ENCODE measurements around the gene MIF4GD. TPM values are rescaled to one million over a fixed set of nuclear protein-coding genes. Genes with fewer than 3 reads are reported as not detected.
A peak's percentile ranks its signal among the peaks of the same experiment; 100 is the strongest.

The MIF4GD gene
- total and polyA plus RNA-seq, 2 experiments from 2014 or later = 11.3 to 15.9 TPM

DNA sequence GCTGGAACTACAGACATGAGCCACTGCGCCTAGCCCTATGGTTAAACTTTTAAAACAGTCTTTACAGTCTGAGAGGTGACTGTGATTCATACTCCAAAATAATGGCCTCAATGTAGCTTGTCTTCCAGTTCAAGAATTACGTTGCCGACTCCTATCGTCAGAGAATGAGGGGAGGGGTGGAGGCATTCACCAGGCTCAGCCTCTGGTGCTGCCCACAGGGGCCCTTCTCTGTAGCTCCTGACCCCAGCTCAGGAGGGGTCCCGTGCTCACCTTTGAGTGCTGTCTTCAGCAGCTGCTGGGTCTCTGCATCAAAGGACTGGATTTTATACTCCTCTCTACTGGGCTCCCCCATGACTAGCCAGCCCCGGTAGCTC lies 1.2 kb downstream of the MIF4GD start (continued):
- TF ChIP-seq, protein P1, sequence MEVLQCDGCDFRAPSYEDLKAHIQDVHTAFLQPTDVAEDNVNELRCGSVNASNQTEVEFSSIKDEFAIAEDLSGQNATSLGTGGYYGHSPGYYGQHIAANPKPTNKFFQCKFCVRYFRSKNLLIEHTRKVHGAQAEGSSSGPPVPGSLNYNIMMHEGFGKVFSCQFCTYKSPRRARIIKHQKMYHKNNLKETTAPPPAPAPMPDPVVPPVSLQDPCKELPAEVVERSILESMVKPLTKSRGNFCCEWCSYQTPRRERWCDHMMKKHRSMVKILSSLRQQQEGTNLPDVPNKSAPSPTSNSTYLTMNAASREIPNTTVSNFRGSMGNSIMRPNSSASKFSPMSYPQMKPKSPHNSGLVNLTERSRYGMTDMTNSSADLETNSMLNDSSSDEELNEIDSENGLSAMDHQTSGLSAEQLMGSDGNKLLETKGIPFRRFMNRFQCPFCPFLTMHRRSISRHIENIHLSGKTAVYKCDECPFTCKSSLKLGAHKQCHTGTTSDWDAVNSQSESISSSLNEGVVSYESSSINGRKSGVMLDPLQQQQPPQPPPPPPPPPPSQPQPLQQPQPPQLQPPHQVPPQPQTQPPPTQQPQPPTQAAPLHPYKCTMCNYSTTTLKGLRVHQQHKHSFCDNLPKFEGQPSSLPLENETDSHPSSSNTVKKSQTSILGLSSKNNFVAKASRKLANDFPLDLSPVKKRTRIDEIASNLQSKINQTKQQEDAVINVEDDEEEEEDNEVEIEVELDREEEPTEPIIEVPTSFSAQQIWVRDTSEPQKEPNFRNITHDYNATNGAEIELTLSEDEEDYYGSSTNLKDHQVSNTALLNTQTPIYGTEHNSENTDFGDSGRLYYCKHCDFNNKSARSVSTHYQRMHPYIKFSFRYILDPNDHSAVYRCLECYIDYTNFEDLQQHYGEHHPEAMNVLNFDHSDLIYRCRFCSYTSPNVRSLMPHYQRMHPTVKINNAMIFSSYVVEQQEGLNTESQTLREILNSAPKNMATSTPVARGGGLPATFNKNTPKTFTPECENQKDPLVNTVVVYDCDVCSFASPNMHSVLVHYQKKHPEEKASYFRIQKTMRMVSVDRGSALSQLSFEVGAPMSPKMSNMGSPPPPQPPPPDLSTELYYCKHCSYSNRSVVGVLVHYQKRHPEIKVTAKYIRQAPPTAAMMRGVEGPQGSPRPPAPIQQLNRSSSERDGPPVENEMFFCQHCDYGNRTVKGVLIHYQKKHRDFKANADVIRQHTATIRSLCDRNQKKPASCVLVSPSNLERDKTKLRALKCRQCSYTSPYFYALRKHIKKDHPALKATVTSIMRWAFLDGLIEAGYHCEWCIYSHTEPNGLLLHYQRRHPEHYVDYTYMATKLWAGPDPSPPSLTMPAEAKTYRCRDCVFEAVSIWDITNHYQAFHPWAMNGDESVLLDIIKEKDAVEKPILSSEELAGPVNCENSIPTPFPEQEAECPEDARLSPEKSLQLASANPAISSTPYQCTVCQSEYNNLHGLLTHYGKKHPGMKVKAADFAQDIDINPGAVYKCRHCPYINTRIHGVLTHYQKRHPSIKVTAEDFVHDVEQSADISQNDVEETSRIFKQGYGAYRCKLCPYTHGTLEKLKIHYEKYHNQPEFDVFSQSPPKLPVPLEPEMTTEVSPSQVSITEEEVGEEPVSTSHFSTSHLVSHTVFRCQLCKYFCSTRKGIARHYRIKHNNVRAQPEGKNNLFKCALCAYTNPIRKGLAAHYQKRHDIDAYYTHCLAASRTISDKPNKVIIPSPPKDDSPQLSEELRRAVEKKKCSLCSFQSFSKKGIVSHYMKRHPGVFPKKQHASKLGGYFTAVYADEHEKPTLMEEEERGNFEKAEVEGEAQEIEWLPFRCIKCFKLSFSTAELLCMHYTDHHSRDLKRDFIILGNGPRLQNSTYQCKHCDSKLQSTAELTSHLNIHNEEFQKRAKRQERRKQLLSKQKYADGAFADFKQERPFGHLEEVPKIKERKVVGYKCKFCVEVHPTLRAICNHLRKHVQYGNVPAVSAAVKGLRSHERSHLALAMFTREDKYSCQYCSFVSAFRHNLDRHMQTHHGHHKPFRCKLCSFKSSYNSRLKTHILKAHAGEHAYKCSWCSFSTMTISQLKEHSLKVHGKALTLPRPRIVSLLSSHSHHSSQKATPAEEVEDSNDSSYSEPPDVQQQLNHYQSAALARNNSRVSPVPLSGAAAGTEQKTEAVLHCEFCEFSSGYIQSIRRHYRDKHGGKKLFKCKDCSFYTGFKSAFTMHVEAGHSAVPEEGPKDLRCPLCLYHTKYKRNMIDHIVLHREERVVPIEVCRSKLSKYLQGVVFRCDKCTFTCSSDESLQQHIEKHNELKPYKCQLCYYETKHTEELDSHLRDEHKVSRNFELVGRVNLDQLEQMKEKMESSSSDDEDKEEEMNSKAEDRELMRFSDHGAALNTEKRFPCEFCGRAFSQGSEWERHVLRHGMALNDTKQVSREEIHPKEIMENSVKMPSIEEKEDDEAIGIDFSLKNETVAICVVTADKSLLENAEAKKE (CRISPR knock-in tag; IDR thresholded peaks at IDR 0.05) = no peak
- TF ChIP-seq POLR2AphosphoS5 (IDR thresholded peaks at IDR 0.05; ENCODE audit: low read depth) = no peak
- TF ChIP-seq STAT1 (IDR thresholded peaks at IDR 0.05; ENCODE audit: unreplicated experiment) = no peak

DNA sequence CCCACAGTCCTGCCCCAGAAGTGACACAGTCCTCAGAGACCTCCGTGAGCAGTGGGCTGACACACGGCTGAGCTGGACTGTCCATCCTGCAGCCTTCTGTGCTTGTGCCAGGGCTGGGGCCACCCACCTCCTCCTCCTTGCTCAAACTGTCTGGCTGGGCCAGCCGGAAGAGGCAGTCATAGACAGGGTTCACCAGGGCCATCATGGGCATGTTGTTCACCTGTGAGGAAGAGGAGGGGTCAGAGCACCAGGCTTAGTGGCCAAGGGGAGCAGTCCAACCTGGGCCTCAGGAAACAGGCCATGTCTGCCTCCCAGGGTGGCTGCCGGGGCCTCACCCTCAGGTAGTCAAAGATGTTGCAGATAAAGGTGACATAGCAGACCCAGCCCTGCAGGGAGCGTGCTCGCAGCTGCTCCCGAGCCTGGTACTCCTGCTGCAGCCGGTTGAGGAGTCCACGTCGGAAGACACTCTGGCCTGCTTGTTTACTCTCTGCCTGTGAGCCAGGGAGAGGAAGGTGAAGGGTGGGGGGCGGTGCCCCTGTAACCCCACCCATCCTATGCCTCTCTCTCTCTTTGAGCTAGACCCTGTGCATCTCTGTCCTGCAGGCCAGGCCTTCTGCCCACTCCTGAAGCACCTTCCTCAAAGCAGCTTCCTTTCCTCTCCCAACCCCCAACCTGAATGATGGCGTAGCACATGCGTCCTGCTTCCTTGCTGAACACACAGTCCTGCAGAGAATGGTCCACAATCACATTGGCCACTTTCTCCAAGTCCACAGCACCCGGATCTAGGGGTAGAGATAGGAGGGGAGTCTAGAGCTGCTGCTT lies 3.4 kb downstream of the MIF4GD start:
- H3K4me1 Mint-ChIP-seq = peaks cover 26% of the 10 kb centered on the region

More for the DNA sequence above, 3.4 kb downstream of the MIF4GD start:
- Histone ChIP-seq H3K27me3 (ENCODE audit: insufficient read depth) (no peaks in the 10 kb centered on the region), H4K20me1 (replicated peaks; ENCODE audit: insufficient read depth) (no peaks in the 10 kb centered on the region; the same call in 1 of the 2 replicates), H2AFZ (no peak overlapping the region), H3K27ac (ENCODE audit: low read depth) (peak overlapping the region; percentile 83; the same call in 1 of the 2 replicates), H3K4me3 (no peak overlapping the region; the same call in 1 of the 2 replicates), H3K9me2 (ENCODE audit: insufficient read depth) (no peaks in the 10 kb centered on the region), H3K79me2 (replicated peaks; ENCODE audit: insufficient read depth) (peaks cover 18% of the 10 kb centered on the region), H3K4me1 (ENCODE audit: insufficient read depth) (peaks cover 10% of the 10 kb centered on the region), H3K4me2 (peak overlapping the region; percentile 60), H3K36me3 (ENCODE audit: insufficient read depth) (peaks cover 19% of the 10 kb centered on the region), H3F3A (replicated peaks; ENCODE audit: low read depth) (peaks cover 53% of the 10 kb centered on the region)
- Mint-ChIP-seq H3K9me3 (no peaks in the 10 kb centered on the region), H3K27ac (peak overlapping the region; percentile 77), H3K27me3 (ENCODE audit: insufficient read depth, low read depth, poor library complexity) (peaks cover 11% of the 10 kb centered on the region), H3K4me3 (peak overlapping the region; percentile 5; the same call in 2 of the 3 replicates), H3K36me3 (ENCODE audit: low read depth) (peaks cover 46% of the 10 kb centered on the region; the same call in 2 of the 3 replicates)
- DNase-seq (ENCODE audit: low spot score) (peak; percentile 89), ATAC-seq (peak; percentile 66)
- TF ChIP-seq STAT1 (IDR thresholded peaks at IDR 0.05; ENCODE audit: unreplicated experiment) (no peak), POLR2AphosphoS5 (IDR thresholded peaks at IDR 0.05; ENCODE audit: low read depth) (peak; percentile 57; the same call in 1 of the 2 replicates), CREB1 (CRISPR knock-in tag; IDR thresholded peaks at IDR 0.05; ENCODE audit: low read depth) (0 out of 2 replicates have a peak, but pooled peaks have one; percentile 29), JUNB (IDR thresholded peaks at IDR 0.05; ENCODE audit: unreplicated experiment) (no peak), EZH2phosphoT487 (IDR thresholded peaks at IDR 0.05; ENCODE audit: unreplicated experiment) (no peak), ZNF114 (CRISPR knock-in tag; IDR thresholded peaks at IDR 0.05) (no peak), ZNF331 (CRISPR knock-in tag; IDR thresholded peaks at IDR 0.05; ENCODE audit: low read depth) (no peak)
- TF ChIP-seq, protein P2, sequence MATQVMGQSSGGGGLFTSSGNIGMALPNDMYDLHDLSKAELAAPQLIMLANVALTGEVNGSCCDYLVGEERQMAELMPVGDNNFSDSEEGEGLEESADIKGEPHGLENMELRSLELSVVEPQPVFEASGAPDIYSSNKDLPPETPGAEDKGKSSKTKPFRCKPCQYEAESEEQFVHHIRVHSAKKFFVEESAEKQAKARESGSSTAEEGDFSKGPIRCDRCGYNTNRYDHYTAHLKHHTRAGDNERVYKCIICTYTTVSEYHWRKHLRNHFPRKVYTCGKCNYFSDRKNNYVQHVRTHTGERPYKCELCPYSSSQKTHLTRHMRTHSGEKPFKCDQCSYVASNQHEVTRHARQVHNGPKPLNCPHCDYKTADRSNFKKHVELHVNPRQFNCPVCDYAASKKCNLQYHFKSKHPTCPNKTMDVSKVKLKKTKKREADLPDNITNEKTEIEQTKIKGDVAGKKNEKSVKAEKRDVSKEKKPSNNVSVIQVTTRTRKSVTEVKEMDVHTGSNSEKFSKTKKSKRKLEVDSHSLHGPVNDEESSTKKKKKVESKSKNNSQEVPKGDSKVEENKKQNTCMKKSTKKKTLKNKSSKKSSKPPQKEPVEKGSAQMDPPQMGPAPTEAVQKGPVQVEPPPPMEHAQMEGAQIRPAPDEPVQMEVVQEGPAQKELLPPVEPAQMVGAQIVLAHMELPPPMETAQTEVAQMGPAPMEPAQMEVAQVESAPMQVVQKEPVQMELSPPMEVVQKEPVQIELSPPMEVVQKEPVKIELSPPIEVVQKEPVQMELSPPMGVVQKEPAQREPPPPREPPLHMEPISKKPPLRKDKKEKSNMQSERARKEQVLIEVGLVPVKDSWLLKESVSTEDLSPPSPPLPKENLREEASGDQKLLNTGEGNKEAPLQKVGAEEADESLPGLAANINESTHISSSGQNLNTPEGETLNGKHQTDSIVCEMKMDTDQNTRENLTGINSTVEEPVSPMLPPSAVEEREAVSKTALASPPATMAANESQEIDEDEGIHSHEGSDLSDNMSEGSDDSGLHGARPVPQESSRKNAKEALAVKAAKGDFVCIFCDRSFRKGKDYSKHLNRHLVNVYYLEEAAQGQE (IDR thresholded peaks at IDR 0.05; ENCODE audit: unreplicated experiment) = no peak
- TF ChIP-seq, protein P3, sequence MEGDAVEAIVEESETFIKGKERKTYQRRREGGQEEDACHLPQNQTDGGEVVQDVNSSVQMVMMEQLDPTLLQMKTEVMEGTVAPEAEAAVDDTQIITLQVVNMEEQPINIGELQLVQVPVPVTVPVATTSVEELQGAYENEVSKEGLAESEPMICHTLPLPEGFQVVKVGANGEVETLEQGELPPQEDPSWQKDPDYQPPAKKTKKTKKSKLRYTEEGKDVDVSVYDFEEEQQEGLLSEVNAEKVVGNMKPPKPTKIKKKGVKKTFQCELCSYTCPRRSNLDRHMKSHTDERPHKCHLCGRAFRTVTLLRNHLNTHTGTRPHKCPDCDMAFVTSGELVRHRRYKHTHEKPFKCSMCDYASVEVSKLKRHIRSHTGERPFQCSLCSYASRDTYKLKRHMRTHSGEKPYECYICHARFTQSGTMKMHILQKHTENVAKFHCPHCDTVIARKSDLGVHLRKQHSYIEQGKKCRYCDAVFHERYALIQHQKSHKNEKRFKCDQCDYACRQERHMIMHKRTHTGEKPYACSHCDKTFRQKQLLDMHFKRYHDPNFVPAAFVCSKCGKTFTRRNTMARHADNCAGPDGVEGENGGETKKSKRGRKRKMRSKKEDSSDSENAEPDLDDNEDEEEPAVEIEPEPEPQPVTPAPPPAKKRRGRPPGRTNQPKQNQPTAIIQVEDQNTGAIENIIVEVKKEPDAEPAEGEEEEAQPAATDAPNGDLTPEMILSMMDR (conservative IDR thresholded peaks at IDR 0.05; ENCODE audit: low read depth in 2 of 2) = peak; percentile 37 to 69
